ENCODE results near the gene CUL7. TPM values are rescaled to one million over a fixed set of nuclear protein-coding genes. Genes with fewer than 3 reads are reported as not detected.
A peak's percentile ranks its signal among the peaks of the same experiment; 100 is the strongest.

CUL7 gene
- total RNA-seq, 1 experiment from 2014 or later = 18.6 TPM

GRCh38 chr6:43054206-43054943 lies 724 bp upstream of the CUL7 start:
- H3K4me2 ChIP-seq (ENCODE audit: low read length) = peak overlapping the region; percentile 95
- intact Hi-C loops (cut with micrococcal nuclease) = no loop called here
- POLR2A ChIA-PET (ENCODE audit: unreplicated experiment) = interaction anchor here (0.5 to 0.8 kb wide), 5 partner anchors 40 to 373 kb away, joined by 3 to 15 read pairs (median 9); partner anchors contain the start of genes ABCC10 and KLHDC3
- H3K9ac ChIP-seq (ENCODE audit: low read length) = peak overlapping the region; percentile 94; the same call in 1 of the 2 replicates
- H3K27ac ChIP-seq (ENCODE audit: low read length) = peak overlapping the region; percentile 27
- TSS peak; percentile 98 for BruUV-seq (replicated peaks)
- DNase-seq (no peak), ATAC-seq (no peak)
- H3K36me3 ChIP-seq (ENCODE audit: low read depth, low read length) = peaks cover 16% of the 10 kb centered on the region; the same call in 1 of the 2 replicates
- H3K9me3 ChIP-seq (ENCODE audit: low read length) = no peaks in the 10 kb centered on the region
- peaks cover 28% of the 10 kb centered on the region for H3K4me1 ChIP-seq (ENCODE audit: insufficient read depth, low read length)
- TF ChIP-seq CTCF (conservative IDR thresholded peaks at IDR 0.05; ENCODE audit: low read depth, low read length) (no peak), EZH2phosphoT487 (IDR thresholded peaks at IDR 0.05; ENCODE audit: borderline replicate concordance, low read length) (no peak), EZH2 (IDR thresholded peaks at IDR 0.05; ENCODE audit: low read length, unreplicated experiment) (no peak)
- peaks cover 39% of the 10 kb centered on the region for H3K79me2 ChIP-seq (ENCODE audit: low read length)
- H3K9me2 ChIP-seq (replicated peaks; ENCODE audit: low read length) = no peaks in the 10 kb centered on the region
- H3K27me3 ChIP-seq (ENCODE audit: low read length) = no peaks in the 10 kb centered on the region
- H2AFZ ChIP-seq (ENCODE audit: low read length) = peak overlapping the region; percentile 56; the same call in 1 of the 2 replicates
- H3F3A ChIP-seq (ENCODE audit: low read length, unreplicated experiment) = no peaks in the 10 kb centered on the region
- CTCF ChIA-PET = interaction anchor here (0.6 kb wide), 1 partner anchor 95 kb away, joined by 3 read pairs; no protein-coding TSS in a partner anchor
- H4K20me1 ChIP-seq (ENCODE audit: low read length) = peaks cover 6% of the 10 kb centered on the region; the same call in 1 of the 2 replicates
- H3K4me3 ChIP-seq (ENCODE audit: low read length) = peak overlapping the region; percentile 74

GRCh38 chr6:43052842-43053544 lies 658 bp downstream of the CUL7 start:
- Histone ChIP-seq H3K27ac (ENCODE audit: low read length) (peak overlapping the region; percentile 69), H3K9ac (ENCODE audit: low read length) (peak overlapping the region; percentile 94), H3F3A (ENCODE audit: low read length, unreplicated experiment) (no peaks in the 10 kb centered on the region), H2AFZ (ENCODE audit: low read length) (peak overlapping the region; percentile 66), H3K4me2 (ENCODE audit: low read length) (peak overlapping the region; percentile 95), H3K4me3 (ENCODE audit: low read length) (peak overlapping the region; percentile 74), H3K9me3 (ENCODE audit: low read length) (no peaks in the 10 kb centered on the region), H3K36me3 (ENCODE audit: low read depth, low read length) (peaks cover 16% of the 10 kb centered on the region; the same call in 1 of the 2 replicates), H4K20me1 (ENCODE audit: low read length) (no peaks in the 10 kb centered on the region), H3K4me1 (ENCODE audit: insufficient read depth, low read length) (peaks cover 21% of the 10 kb centered on the region), H3K27me3 (ENCODE audit: low read length) (no peaks in the 10 kb centered on the region), H3K79me2 (ENCODE audit: low read length) (peaks cover 26% of the 10 kb centered on the region), H3K9me2 (replicated peaks; ENCODE audit: low read length) (no peaks in the 10 kb centered on the region)
- TF ChIP-seq EZH2phosphoT487 (IDR thresholded peaks at IDR 0.05; ENCODE audit: borderline replicate concordance, low read length) (no peak), CTCF (conservative IDR thresholded peaks at IDR 0.05; ENCODE audit: low read depth, low read length) (no peak), EZH2 (IDR thresholded peaks at IDR 0.05; ENCODE audit: low read length, unreplicated experiment) (no peak)
- BruUV-seq (replicated peaks) = TSS peak; percentile 21
- intact Hi-C loops (cut with micrococcal nuclease) = no loop called here
- peak; percentile 19 for ATAC-seq
- ChIA-PET CTCF (no interaction called here), POLR2A (ENCODE audit: unreplicated experiment) (interaction anchor here (0.8 kb wide), 1 partner anchor 38 kb away, joined by 15 read pairs; the partner anchor contains the start of gene KLHDC3)
- no peak for DNase-seq
